ENCODE data around the gene GOLGA7B.

DNA sequence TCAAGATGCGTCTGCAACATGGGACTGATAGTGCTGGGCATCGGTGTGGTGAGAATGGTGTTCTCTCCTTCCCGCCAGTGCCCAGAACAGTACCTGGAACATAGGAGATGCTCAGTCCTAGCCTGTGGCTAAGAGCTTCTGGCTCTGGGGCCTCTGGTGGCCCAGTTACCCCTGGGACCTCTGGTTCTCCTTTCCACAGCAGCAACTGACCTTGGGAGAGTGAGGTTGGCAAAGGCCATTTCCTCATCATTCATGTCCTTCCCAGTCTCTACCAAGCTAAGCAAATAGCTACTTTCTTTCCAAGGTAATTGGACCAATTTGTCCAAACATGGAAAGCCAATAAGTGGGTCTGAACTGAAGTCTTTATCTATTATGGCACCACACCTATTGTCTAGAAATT lies 11.6 kb upstream of the GOLGA7B start:
- TF ChIP-seq, protein P1, sequence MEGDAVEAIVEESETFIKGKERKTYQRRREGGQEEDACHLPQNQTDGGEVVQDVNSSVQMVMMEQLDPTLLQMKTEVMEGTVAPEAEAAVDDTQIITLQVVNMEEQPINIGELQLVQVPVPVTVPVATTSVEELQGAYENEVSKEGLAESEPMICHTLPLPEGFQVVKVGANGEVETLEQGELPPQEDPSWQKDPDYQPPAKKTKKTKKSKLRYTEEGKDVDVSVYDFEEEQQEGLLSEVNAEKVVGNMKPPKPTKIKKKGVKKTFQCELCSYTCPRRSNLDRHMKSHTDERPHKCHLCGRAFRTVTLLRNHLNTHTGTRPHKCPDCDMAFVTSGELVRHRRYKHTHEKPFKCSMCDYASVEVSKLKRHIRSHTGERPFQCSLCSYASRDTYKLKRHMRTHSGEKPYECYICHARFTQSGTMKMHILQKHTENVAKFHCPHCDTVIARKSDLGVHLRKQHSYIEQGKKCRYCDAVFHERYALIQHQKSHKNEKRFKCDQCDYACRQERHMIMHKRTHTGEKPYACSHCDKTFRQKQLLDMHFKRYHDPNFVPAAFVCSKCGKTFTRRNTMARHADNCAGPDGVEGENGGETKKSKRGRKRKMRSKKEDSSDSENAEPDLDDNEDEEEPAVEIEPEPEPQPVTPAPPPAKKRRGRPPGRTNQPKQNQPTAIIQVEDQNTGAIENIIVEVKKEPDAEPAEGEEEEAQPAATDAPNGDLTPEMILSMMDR (conservative IDR thresholded peaks at IDR 0.05; ENCODE audit: low read depth, low read length) = no peak
- TF ChIP-seq RFX5 (IDR thresholded peaks at IDR 0.05; ENCODE audit: low read depth, low read length) (no peak), RCOR1 (IDR thresholded peaks at IDR 0.05; ENCODE audit: insufficient replicate concordance, low read length) (no peak), POLR2A (IDR thresholded peaks at IDR 0.05; ENCODE audit: low read depth, low read length) (no peak), MAFK (IDR thresholded peaks at IDR 0.05; ENCODE audit: low read depth, low read length) (no peak), MAZ (IDR thresholded peaks at IDR 0.05; ENCODE audit: borderline replicate concordance, low read depth, low read length) (no peak), CEBPB (IDR thresholded peaks at IDR 0.05; ENCODE audit: low read depth, low read length) (no peak), RAD21 (IDR thresholded peaks at IDR 0.05; ENCODE audit: low read length) (no peak), NFE2L2 (IDR thresholded peaks at IDR 0.05; ENCODE audit: low read depth, low read length) (no peak), FOS (IDR thresholded peaks at IDR 0.05; ENCODE audit: low read depth, low read length) (no peak)
- TF ChIP-seq, protein P2, sequence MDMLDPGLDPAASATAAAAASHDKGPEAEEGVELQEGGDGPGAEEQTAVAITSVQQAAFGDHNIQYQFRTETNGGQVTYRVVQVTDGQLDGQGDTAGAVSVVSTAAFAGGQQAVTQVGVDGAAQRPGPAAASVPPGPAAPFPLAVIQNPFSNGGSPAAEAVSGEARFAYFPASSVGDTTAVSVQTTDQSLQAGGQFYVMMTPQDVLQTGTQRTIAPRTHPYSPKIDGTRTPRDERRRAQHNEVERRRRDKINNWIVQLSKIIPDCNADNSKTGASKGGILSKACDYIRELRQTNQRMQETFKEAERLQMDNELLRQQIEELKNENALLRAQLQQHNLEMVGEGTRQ (IDR thresholded peaks at IDR 0.05; ENCODE audit: low read depth, low read length) = no peak
